DMS153 (cell line): ENCODE measurements around the gene SLC6A11.

Experiments
- DNase-seq: peaks from one replicate; lab custom pipeline; 2025; lab: John Stamatoyannopoulos, UW

The SLC6A11 gene

DNA sequence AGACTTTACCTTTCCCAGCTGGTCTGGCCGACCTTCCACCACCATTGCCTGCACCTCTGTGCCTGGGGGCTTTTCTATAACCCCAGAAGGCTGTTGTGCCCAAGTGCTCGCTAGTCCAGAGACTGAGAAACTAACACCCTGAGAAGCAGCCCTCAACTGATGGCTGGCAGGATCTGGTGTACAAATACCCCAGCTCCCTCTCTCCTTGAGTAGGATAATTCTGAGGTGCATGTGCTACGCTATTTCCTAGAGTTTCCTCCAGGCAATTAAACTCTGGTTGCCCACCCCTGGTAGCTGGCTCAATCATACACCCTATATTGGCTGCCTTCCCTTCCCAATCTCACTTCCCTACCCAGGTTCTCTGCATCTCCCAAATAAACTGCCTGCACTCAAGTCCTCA, 165.0 kb downstream of the SLC6A11 start:
- no peak for DNase-seq

- DNase-seq = no peak
Observed at GRCh38 chr3:10981961-10982360, 165.9 kb downstream of the SLC6A11 start.

DNA sequence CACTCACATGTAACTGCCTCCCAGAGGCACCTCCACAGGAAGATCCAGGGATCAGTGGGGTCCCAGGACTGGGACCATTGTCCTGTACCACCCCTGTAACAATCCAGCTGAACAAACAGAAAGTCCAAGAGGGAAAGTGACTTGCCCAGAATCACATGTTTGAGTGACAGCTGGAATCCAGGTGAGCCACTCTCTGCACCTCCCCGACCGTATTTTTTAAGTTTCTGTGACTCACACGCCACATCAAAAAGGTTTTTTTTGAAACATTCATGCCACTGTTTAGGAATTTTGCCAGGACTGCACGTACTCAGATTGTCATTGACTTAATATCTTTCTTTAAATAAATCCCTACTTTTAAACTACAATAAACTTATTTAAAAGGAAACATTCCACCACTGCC, 166.8 kb downstream of the SLC6A11 start:
- DNase-seq = no peak

DNA sequence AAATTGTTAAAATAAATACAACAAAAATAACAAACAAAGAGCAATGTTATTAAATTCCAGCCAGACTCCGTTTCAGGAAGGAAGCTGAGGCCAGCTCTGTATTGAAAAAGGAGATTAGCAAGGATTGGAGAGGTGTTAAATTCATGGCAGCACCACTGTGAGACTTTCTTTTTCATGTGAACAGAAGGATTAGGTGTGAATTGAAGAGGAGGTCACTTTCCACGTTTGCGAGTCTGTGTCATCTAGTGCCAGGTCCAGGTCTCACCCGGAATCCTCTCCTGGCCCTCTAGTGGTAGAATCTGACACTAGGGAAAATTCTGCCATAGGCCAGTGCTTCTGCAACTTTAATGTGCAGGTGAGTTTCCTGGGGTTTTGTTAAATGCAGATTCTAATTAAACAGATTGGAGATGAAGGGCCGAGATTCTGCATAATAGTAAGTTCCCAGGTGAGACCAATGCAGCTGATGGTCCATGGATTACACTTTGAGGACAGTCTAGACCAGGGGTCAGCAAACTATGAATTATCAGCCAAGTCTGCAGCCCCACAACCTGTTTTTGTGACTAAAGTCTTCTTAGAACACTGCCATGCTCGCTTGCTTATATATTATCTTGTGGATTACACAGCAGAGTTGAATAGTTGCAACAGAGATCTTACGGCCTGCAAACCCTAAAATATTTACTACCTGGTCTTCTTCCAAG, 167.3 kb downstream of the SLC6A11 start:
- no peak for DNase-seq

DNA sequence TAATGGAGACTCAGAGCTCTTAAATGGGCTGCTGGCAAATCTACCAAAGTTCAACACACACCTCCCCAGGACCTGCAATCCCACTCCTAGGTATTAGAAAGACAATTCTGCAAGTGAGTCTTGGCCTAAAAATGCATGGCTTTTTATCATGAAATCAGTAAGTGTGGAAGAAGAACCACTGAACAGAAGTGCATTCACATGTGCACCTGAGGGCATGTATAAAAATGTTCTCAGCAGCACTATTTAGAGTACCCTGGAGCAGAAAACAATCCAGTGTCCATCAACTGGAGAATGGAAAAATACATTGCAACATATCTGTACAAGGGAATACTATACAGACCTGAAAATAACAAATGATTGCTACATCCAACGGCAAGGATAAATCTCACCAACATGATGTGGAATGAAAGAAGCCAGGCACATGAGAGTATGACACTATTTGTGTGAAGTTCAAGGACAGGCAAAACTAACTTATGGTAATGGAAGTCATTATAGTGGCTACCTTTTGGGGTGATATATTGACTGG, 168.4 kb downstream of the SLC6A11 start:
- DNase-seq = no peak

GRCh38 chr3:10985181-10985580, 169.2 kb downstream of the SLC6A11 start:
- no peak for DNase-seq

DNA sequence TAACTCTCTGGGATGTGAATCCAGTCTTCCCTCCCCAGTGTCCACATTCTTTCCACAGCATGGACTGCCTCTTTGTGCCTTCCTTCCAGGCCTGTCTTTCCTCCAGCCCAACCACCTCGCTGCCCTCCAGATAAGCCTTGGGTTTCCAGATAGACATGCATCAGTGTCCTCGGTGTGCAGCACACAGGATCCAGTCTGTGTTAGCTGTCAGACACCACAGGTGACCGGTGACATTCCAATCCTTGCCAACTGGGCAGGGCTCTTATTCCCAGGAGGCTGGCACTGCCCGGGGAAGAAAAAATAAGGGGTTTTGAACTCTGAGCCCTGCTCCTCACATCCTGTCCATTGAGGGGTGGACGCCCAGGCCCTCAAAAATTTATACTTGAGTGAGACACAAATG, 170.6 kb downstream of the SLC6A11 start:
- DNase-seq = no peak

DNA sequence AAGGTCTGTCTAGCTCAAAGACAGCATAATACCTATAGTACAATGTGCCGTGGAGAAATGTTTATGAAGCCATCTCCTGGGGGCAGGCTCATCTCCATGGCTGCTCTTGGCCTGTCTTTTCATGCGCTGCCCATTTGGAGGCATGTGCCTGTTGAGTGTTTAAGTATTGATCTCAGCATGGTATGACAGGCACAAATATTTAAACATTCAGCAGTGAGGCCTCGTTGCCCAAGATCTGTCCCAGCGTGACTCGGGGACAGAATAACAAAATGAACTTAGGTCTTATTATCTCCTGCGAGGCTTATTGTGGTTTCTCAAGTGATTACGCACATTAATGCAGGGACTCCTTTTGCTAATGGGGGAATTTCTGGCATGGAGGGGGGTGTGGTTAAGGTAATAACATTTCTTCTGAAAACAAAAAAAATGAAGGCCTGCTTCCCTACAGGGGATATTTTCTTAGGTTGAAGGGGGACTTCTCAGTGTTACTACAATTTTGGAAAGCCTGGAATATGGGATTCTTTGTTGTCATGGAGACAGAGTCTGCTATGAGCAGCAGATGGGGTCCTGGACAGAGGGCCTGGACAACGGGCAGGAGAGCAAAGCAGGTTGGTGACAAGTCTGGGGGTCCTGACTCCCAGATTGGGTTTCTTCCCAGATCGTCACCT, 172.1 kb downstream of the SLC6A11 start:
- no peak for DNase-seq

- no peak for DNase-seq
Observed at GRCh38 chr3:10988991-10989484, 173.0 kb downstream of the SLC6A11 start.
